Stimulated activated CD4-positive, alpha-beta T cell treated with anti-CD3 and anti-CD28 coated beads, Interleukin-1b, Interleukin-23, amount 100 ng/mL, for 1 hour (primary cell): ENCODE results near the gene PRCD.
"Not testable (repeated sequence)": the region's sequence is repeated elsewhere in the genome, so short reads cannot be mapped to it uniquely, and the experiment has no call there.

Experiments
- DNase-seq, 2 donors: peaks; one replicate each; pipeline ENCODE4 v3.0.0-alpha.2; 2020; ENCODE audit warnings: low read depth in 2 of 2

The PRCD gene

DNA sequence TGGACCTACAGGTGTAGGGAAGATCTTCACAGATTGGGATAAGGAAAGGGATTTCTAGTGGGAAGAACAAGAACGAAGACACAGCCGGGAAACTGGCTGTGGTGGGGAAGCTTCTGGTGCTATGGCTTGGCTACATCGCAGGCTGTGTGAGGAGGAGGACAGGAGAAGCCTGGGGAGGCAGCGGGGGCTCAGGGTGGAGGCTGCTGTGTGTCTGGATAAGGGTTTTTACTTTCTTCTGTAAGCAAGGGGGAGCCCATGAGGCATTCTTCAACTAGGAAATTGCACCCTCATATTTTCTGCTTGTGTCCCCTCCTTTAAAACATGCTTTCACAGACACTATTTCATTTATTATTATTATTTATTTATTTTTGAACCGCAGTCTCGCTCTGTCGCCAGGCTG, 35.7 kb upstream of the PRCD start:
- DNase-seq: no peak

DNA sequence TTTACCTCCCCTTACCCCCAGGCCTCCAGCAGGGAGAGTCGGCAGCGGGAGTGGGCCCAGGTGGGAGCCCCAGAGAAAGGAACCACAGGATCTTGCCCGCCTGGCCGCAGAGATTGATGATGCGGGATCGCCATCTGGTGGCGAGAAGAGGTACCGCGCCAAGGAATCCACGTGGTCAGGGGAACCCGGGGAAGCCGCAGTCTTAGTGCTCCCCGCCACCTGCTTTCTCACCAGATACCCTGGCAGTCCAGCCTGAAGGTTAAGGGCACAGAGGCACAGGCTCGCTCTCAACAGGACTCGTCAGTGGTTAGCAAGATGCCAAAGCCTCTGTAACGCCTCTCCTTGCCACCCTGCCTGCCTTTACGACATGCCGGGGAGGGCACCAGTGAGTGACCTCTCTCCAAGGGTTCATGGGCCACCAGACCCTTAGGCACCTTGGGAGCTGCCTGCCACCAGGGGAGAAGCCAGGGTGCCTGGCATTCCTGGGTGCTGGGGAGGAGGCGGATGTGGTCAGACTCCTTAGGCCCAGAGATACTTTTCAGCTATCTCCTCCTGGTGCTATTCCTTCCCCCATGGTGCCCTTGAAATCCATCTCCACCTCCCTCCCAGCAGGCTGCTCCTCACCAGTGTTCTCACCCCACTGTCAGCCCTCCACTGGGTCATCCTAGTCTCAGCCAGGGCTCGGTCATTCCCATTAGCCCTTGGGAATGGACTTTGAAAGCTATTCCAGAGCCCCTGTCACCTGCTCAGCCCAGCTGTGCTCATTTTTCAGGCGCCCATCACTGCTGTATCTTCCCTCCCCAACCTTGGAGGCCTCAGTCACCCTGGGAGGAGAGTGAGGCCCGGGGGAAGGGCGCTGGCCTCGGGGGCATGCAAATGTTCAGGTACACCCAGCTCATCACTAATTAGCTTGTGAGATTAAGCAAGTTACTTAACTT, 33.2 kb upstream of the PRCD start:
- peak; percentile 76 to 85 for DNase-seq

DNA sequence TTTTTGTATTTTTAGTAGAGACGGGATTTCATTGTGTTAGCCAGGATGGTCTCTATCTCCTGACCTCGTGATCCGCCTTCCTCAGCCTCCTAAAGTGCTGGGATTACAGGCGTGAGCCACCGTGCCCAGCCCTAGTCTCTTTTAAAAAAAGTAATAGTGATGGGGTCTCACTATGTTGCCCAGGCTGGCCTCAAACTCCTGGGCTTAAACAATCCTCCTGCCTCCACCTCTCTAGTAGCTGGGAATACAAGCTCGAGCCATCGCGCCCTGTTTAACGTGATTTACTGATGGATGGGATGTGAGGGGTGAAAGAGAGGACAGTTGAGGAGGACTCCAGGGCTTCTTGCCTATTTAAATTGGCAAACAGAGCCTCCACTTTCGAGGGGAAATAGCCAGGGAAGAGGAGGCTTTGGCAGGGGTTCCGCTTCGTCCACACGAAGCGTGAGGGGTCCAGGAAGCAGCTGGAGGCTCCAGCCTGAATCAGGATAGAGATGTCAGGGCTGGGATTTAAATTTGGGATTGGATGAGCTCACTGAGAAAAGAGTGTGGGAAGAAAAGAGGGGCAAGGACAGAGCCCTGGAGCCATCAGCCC, 31.3 kb upstream of the PRCD start:
- DNase-seq: not testable (repeated sequence)

DNA sequence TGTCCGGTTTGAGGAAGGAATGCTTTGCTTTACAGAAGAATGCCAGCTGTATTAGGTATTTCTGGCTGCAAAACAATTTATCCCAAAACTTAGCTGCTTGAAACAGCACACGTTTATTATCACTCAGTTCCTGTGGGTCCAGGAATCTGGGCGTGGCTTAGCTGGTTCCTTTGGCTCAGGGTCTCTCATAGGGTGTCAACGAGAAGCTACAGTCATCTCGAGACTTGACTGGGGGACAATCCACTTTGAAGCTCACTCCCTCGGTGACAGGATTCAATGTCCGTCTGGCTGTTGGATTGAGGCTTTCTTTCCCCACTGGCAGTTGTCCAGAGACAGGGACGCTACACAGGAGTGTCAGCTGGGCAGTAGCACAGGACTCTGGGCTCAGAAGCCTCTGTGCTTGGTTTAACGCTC, 29.0 kb upstream of the PRCD start:
- DNase-seq: no peak

DNA sequence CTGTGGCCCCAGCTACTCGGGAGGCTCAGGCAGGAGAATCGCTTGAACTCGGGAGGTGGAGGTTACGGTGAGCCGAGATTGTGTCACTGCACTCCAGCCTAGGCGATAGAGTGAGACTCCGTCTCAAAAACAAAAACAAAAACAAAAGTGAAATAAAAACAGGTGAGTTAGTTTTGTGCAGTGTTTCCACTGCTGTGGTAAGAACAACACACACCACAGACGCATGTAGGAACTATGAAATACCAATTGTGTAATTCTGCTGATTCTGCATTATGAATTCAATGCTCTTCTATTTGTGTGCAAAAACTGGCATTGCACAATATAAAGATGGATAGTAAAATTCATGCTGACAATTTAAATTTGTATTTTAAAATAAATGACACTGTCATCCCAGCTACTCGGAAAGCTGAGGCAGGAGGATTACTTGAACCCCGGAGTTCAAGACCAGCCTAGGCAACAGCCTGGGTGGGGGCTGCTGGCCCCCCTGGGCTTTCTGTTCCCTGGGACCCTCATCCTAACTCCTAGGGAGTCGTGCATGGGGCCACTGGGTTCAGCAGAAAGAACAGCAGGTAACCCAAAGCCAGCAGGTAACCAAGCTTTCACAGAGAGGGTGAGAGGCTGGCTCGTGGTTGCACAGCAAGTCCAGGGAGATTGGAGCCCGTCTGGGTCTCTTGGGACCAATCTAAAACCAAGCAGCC, 28.0 kb upstream of the PRCD start:
- no peak for DNase-seq

GRCh38 chr17:76512366-76513305, 27.2 kb upstream of the PRCD start:
- no peak for DNase-seq

DNA sequence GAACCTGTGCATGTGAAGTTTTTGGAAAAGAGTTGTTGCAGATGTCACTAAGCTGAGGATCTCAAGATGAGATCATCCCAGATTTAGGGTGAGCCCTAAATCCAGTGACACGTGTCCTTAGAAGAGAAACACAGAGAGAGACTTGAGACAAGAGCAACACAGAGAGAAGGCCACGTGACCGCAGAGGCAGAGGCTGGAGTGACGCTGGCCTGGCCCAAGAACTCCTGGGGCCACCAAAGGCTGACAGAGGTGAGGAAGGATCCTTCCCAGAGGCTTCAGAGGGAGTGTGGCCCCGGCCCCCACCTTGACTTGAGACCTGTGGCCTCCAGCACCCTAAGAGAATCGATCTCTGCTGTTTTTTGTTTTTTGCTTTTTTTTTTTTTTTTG, 26.5 kb upstream of the PRCD start:
- DNase-seq: no peak

- not testable (repeated sequence) for DNase-seq
Observed at GRCh38 chr17:76514355-76514754, 25.5 kb upstream of the PRCD start.

DNA sequence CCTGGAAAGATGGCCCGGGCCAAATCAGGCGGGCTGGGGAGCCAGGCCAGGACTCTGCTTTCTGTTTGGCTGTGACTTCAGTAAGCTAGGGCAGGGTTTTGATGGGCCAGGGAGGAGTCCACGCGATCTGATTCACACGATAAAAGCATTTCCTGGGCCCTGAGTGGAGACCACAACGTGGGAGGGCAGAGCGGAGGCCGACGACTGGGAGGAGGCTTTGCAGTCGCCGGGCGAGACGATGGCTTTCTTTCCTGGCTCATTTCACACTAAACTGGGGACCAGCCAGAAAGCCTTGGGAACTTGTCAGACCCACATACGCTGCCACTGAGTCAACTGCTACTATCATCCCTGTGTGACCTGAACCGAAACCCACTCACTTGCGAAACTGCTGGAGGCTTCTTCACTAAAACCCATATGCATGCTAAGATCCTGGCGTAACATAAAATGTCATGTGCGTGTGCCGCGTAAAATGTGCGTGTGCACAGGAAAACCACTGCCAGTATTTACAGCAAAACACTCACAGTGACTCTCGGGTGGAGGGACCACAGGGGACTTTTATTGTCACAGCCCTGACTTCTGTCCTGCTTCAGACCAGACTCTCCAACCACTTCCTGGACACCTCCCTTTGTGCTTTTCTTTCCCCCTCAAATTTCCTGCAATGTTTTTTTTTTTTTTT, 24.4 kb upstream of the PRCD start:
- DNase-seq: peak; percentile 39 to 65

DNA sequence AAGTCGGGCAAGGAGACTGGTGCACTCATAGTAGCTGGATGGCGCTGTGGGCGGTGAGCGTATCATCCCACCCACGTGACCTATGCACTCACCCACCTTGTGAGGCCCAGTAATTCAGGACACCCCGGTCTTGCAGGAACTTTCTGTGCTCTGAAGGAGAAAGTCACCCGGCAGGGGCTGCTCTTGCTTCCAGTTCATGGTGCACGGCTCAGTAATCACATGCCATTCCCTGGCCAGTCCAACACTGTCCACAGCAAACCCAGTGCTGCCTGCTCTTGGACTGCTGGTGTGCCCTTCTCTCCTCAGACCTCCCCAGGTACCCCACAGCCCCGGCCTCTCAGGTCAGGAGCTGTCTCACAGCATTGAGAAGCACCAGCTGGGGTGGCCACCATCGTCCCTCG, 22.2 kb upstream of the PRCD start:
- no peak for DNase-seq

DNA sequence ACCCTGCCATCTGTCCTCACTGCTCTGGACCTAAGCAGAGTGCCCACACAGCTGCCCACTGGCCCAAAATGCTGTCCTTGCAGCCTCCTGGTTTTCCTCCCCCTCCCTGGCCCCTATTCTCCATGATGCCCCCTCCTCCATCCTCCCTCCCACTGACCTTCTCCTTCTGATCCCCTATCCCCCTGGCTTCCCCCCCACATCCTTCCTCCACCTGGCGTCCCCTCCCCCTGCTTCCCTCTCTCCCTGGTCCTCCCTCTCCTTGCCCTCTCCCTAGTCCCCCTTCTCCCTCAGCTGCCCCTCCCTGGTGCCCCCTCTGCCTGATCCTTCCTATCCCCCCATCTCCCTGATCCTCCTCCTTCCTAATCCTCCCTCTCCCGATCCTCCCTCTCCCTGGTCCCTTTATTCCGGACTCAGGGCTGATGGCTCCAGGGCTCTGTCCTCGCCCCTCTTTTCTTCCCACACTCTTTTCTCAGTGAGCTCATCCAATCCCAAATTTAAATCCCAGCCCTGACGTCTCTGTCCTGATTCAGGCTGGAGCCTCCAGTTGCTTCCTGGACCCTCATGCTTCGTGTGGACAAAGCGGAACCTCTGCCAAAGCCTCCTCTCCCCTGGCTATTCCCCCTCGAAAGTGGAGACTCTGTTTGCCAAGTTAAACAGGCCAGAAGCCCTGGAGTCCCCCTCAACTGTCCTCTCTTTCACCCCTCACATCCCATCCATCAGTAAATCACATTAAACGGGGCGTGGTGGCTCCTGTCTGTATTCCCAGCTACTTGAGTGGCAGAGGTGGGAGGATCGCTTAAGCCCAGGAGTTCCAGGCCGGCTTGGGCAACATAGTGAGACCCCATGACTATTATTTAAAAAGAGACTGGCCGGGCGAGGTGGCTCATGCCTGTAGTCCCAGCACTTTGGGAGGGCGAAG, 20.5 kb upstream of the PRCD start:
- no peak for DNase-seq

- DNase-seq: no peak
Observed at GRCh38 chr17:76521262-76521661, 18.6 kb upstream of the PRCD start.

DNA sequence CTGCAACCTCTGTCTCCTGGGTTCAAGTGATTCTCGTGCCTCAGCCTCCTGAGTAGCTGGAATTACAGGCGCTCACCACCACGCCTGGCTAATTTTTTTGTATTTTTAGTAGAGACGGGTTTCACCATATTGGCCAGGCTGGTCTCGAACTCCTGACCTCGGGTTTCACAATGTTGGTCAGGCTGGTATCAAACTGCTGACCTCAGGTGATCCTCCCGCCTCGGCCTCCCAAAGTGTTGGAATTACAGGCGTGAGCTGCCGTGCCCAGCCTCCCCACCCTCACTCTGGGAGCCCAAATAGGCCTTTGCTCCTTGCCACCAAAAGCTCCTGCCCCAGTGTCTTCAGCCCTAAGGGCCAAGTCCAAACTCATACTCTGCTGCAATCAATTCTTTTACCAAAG, 18.2 kb upstream of the PRCD start:
- DNase-seq: not testable (repeated sequence)

DNA sequence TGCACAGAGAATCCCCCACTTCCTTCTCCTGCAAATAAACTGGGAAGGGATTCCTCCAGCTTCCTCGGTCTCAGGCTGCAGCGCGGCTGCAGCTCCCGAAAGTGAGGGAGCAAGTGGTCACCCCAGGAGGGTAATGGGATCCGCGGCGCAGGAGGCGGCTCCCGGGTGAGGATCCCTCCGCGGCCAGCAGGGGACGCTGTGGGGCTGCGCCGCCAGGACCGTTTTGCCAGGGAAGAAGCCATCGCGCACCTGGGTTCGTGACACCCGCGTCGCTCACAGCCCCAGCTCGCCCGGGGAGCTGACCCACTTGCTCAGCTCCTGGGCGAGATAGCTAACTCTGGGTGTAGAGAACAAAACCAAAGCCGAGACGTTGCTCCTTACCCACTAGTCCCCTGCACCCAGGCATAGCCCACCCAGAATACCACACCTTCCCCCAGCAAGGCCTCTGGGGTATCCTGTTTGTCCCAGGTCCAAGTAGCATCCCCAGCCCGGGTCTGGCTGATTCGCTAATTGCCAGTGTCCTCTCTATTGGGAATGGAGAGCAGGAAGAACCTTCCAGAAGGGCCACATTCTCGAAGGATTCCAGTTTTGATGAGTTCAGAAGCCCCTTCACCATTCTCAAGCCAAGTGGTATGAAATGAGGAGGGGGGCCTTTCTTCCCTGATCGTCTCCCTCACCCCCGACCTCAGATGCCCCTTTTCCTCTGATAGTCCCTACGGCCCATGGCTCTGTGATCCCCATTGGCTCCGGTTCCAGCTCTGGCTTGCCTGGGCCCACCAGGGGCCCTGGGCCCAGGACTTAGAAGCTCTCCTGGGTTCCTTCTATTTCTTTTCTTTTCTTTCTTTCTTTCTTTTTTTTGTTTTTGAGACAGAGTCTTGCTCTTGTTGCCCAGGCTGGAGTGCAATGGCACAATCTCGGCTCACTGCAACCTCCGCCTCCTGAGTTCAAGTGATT, 16.5 kb upstream of the PRCD start:
- peak; percentile 62 to 74 for DNase-seq

- DNase-seq: no peak
Observed at GRCh38 chr17:76524598-76525512, 15.0 kb upstream of the PRCD start.

DNA sequence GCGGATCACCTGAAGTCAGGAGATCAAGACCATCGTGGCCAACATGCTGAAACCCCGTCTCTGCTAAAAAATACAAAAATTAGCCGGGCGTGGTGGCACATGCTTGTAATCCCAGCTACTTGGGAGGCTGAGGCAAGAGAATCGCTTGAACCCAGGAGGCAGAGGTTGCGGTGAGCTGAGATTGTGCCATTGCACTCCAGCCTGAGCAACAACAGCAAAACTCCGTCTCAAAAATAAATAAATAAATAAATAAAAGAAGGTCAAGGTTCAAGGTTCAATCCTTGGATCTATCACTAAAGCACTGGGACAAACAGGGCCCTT, 14.4 kb upstream of the PRCD start:
- not testable (repeated sequence) for DNase-seq

GRCh38 chr17:76527016-76527415, 12.8 kb upstream of the PRCD start:
- DNase-seq: not testable (repeated sequence)
